ENCODE results near the gene LAMA4.
A peak's percentile ranks its signal among the peaks of the same experiment; 100 is the strongest.
"Not testable (repeated sequence)": the region's sequence is repeated elsewhere in the genome, so short reads cannot be mapped to it uniquely, and the experiment has no call there.

Gene LAMA4

GRCh38 chr6:112144145-112144926 lies 110.0 kb downstream of the LAMA4 start:
- no peak for DNase-seq (ENCODE audit: low read depth in 2 of 2)

- no peak for DNase-seq (ENCODE audit: low read depth in 2 of 2)
Measured at GRCh38 chr6:112141707-112142106, 112.7 kb downstream of the LAMA4 start.

DNA sequence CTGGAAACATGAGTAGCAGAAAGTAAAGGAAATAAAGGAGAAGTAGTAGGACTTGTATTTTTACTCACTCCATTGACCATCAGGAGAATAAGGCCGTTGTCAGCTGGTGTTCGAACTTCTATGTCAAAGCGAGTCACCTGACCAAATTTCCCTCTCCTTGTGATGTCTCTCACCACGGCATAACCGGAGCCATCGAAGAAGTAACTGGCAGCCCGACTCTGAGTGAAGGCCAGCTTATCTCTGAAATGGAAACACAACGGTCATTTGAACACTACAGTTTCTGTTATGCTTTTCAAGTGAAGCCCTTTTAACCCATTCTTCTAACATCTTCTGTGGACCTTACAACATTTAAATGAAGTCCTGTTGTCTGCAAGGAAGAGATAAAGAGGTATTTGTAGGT lies 115.3 kb downstream of the LAMA4 start:
- DNase-seq (ENCODE audit: low read depth in 2 of 2), result no peak

GRCh38 chr6:112130878-112131277 lies 123.5 kb downstream of the LAMA4 start:
- no peak for DNase-seq (ENCODE audit: low read depth in 2 of 2)

DNA sequence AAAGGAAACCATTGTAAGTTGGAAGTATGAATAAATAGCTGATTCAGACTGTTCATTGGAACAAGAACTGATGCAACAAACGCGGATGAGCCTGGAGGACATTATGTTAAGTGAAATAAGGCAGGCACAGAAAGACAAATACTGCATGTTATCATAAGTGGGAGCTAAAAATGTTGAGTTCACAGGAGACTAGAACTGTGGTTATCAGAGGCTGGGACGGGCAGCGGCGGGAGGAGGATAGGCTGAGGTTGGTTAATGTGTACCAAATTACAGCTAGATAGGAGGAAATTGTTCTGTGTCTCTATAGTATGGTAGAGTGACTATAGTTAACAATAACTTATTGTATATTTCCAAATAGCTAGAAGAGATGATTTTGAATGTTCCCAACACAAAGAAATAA lies 126.2 kb downstream of the LAMA4 start:
- no peak for DNase-seq (ENCODE audit: low read depth in 2 of 2)

DNA sequence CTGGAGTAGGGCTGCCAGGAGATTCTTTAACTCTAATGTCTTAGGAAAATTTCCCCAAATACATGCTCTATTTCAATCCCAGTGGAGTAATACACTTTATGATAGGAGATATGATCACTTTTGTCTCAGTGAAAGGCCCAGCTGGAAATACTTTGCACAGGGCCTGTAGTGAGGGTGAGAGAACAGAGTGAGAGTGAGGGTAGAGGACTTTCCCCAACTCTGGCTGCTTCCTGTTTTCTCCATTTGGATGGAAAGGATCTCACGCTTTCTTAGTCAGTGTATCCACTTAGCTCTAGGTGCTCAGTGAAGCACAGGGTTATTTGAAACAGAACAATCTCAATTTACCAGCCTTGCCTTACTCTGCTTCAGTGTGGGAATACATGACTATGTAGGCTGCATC lies 130.4 kb downstream of the LAMA4 start:
- DNase-seq (ENCODE audit: low read depth in 2 of 2), result no peak

GRCh38 chr6:112122756-112123155 lies 131.6 kb downstream of the LAMA4 start:
- DNase-seq (ENCODE audit: low read depth in 2 of 2), result no peak

GRCh38 chr6:112118034-112118433 lies 136.3 kb downstream of the LAMA4 start:
- no peak for DNase-seq (ENCODE audit: low read depth in 2 of 2)

- DNase-seq (ENCODE audit: low read depth in 2 of 2), result no peak
Measured at GRCh38 chr6:112117554-112117953, 136.8 kb downstream of the LAMA4 start.

- no peak for DNase-seq (ENCODE audit: low read depth in 2 of 2)
Measured at GRCh38 chr6:112116221-112116620, 138.1 kb downstream of the LAMA4 start.

DNA sequence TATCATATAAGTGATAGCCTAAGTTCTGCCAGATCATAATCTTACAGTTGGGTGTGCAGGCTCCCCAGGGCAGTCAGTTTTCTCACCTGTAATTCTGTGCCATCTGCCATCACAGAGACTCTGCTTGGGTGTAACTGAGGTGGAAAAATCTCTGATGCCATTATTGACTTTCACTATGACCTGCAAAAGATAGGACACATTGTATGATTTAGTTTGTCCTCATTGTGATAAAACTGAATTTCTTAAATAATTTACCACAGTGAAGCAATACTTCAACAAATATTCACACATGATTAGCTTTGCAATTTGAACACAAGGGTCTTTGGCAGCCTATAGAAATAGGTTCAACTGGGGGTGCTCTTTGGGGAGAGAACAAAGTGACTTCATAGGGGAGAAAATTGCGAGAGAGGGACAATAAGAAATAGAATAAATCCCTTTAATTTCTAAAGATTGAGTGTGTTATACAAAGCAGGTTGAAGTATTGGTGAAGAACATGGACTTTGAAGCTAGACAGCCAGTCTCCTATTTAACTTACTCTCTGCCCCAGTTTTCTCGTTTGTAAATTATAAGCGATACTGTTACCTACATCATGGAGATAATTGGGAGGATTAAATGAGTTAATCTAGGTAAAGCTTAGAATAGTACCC lies 139.7 kb downstream of the LAMA4 start:
- no peak for DNase-seq (ENCODE audit: low read depth in 2 of 2)

DNA sequence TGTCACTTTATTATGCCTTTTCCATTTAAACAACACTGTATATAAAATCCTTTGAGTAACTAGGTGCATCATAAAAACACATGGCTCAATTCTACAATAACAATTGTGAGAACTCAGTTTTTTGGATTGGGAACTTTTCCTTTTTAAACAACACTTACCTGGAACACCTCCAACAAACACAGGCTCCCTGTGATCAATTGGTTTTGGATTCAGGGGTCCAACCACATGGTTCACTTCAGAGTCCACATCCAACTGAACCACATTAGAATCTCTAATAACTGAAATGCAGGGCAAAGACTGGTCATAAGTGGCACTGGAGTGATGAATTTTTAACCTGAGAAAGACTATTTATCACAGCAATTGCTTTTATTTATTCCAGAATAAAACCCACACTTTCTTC lies 140.4 kb downstream of the LAMA4 start:
- no peak for DNase-seq (ENCODE audit: low read depth in 2 of 2)

GRCh38 chr6:112113431-112113830 lies 140.9 kb downstream of the LAMA4 start:
- no peak for DNase-seq (ENCODE audit: low read depth in 2 of 2)

GRCh38 chr6:112109262-112109661 lies 145.1 kb downstream of the LAMA4 start:
- DNase-seq (ENCODE audit: low read depth in 2 of 2), result no peak

DNA sequence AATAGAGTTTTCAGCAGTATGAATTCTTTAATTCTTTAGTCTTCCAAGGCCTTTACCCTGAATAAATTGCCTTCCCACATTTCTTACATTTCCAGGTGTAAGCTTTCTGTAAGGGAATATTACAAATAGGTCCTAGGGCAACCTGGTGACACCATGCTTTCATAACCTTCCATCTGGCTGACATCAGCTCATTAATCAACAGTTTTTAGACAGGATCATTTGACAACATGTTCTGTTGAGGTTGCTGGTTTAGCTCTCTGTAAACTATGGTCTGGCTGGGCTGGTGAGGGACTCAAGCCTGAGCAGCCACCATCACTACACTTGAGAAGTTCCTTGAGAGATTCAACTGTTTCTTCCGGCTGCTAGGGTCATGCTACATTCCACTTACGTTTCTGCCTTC lies 147.8 kb downstream of the LAMA4 start:
- no peak for DNase-seq (ENCODE audit: low read depth in 2 of 2)

GRCh38 chr6:112106026-112106425 lies 148.3 kb downstream of the LAMA4 start:
- DNase-seq (ENCODE audit: low read depth in 2 of 2), result not testable (repeated sequence)

DNA sequence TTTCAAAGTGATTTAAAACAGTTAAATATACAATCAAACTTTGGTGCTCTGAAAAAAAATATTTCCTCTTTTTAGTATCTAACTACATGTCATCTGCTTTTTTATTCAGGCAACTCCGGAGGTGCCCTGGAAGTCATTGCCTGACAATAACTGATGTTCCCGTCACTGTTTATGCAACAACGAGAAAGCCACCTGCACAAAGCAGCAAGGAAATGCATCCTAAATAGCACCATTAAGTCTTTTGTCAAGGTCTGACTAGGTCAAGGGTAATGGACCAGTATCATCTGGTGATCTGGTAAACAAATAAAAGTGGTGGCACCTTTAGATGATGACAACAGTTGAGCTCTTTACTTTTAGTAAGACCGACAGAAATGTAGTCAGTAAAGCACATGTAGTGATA lies 153.8 kb downstream of the LAMA4 start:
- DNase-seq (ENCODE audit: low read depth in 2 of 2), result no peak

- no peak for DNase-seq (ENCODE audit: low read depth in 2 of 2)
Measured at GRCh38 chr6:112096901-112097300, 157.5 kb downstream of the LAMA4 start.

DNA sequence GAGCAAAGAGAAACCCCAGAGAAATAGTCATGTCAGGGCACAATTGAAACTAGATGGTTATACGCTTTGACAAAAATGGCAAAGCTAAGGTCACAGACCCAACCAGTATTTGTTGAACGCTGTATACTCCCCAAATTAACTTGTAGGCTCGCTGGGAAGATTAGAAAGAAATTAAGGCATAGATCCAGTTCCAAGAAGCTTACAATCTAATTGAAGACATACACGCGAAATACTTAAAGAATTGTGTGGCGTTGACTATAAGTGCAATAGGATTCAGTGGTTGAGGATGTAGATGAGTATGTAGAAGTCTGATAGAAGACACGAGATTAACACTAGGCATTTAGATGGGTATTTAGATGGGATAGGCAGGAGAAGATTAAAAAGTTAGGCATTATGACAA lies 166.5 kb downstream of the LAMA4 start:
- DNase-seq (ENCODE audit: low read depth in 2 of 2), result no peak

DNA sequence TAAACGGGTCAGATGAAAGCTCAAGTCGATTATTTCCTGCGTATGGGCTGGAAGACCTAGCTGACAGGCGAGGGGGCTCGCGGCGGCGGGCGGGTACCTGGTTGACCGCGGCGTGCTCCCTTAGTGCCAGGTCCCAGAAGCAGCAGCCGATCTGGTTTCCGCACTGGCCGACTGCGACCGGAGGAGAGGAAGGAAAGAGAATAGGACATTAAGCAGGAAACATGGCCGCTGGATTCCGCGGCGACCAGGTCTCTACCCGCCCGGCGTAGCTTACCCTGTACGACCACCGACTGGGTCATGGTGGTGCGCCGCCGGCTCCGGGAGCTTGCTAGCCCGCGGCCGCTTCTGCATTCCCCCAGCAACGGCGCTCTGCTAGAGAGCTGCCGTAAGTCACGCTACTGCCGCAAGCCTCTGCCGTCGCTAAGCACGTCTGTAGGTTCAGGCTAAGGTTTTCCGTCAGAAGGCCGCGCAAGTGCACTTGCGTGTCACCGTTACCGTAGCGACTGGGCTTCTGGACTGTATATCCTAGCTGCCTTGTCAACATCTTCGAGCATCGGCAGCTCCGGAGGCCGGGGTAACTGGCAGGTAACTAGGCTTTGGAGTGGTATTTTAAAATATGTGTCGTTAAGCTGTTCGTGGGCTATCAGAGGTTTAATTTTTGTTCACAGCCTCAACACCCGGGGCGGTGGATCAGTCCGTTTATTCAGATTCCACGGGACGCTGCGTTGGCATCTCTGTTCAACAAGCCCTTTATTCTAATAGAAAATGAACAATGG lies 167.0 kb downstream of the LAMA4 start, which contains the start of the genes FAM229B and TUBE1:
Gene FAM229B (plus strand): TSS at position 456 of the 776 bp plus-strand sequence. CDS start 11,693 bp downstream, outside the sequence.
Gene TUBE1 (minus strand): TSS at position 347 of the 776 bp plus-strand sequence. CDS start 48 bp downstream, at position 299.
- peak; percentile 77 to 82 for DNase-seq (ENCODE audit: low read depth in 2 of 2)

- DNase-seq (ENCODE audit: low read depth in 2 of 2), result no peak
Measured at GRCh38 chr6:112086744-112087135, 167.6 kb downstream of the LAMA4 start.

GRCh38 chr6:112085286-112086065 lies 168.9 kb downstream of the LAMA4 start:
- no peak for DNase-seq (ENCODE audit: low read depth in 2 of 2)
